ENCODE data around the gene GPR137B. TPM values are rescaled to one million over a fixed set of nuclear protein-coding genes. Genes with fewer than 3 reads are reported as not detected.

The GPR137B gene
- total RNA-seq, 1 donor from 2014 or later, result 6.3 TPM

DNA sequence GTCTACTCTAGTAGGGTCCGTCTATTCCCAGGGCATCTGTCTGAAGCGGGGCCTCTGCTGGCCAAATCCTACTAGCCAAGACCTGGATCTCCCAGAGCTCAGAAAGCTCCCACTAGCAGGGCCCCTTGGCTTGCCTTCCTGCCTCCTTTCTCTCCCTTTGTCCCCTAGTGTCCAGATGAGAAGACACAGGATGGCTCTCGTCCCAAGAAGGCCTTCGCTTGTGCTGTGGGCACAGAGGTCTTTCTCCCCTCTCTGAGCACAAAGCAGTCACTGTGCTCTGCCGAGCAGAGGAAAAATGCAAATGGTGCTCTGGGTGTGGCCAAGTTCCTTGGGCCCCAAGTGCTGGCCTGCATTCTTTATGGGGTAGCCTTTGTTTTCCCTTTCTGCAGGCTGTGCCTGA, 13.0 kb upstream of the GPR137B start:
- DNase-seq (ENCODE audit: low read depth) (no peak), FAIRE-seq (no peak)
- Histone ChIP-seq H3K36me3 (ENCODE audit: control insufficient read depth, insufficient read depth, low read length) (no peaks in the 10 kb centered on the region), H3K27me3 (ENCODE audit: control insufficient read depth, insufficient read depth, low read length) (peaks cover 1% of the 10 kb centered on the region), H3K4me3 (ENCODE audit: low read depth, low read length) (no peak overlapping the region)
- TF ChIP-seq, protein P1, sequence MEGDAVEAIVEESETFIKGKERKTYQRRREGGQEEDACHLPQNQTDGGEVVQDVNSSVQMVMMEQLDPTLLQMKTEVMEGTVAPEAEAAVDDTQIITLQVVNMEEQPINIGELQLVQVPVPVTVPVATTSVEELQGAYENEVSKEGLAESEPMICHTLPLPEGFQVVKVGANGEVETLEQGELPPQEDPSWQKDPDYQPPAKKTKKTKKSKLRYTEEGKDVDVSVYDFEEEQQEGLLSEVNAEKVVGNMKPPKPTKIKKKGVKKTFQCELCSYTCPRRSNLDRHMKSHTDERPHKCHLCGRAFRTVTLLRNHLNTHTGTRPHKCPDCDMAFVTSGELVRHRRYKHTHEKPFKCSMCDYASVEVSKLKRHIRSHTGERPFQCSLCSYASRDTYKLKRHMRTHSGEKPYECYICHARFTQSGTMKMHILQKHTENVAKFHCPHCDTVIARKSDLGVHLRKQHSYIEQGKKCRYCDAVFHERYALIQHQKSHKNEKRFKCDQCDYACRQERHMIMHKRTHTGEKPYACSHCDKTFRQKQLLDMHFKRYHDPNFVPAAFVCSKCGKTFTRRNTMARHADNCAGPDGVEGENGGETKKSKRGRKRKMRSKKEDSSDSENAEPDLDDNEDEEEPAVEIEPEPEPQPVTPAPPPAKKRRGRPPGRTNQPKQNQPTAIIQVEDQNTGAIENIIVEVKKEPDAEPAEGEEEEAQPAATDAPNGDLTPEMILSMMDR (IDR thresholded peaks at IDR 0.05; ENCODE audit: insufficient read depth, low read length, severe bottlenecking), result no peak

DNA sequence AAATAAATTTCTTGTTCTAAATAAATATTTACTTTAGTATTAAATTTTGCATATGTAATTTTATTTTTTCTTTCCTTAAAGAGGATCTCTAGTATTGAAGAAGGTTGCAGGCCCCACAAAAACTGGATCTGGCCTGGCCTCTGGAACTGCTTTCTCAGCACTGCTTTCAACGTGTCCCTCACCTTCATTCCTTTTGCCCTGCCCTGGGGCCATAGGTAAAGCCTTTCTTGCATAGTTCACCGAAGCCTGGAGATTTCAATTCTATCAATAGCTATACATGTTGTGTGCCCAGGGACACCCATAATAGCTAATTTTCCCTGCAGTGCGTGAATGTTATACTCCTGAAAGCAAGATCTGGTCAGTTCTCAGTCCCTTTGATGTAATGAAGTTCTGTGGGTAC, 12.0 kb upstream of the GPR137B start:
- FAIRE-seq (no peak), DNase-seq (ENCODE audit: low read depth) (no peak)
- Histone ChIP-seq H3K4me3 (ENCODE audit: low read depth, low read length) (no peak overlapping the region), H3K36me3 (ENCODE audit: control insufficient read depth, insufficient read depth, low read length) (no peaks in the 10 kb centered on the region), H3K27me3 (ENCODE audit: control insufficient read depth, insufficient read depth, low read length) (no peaks in the 10 kb centered on the region)
- TF ChIP-seq, protein P1 (IDR thresholded peaks at IDR 0.05; ENCODE audit: insufficient read depth, low read length, severe bottlenecking), result no peak

DNA sequence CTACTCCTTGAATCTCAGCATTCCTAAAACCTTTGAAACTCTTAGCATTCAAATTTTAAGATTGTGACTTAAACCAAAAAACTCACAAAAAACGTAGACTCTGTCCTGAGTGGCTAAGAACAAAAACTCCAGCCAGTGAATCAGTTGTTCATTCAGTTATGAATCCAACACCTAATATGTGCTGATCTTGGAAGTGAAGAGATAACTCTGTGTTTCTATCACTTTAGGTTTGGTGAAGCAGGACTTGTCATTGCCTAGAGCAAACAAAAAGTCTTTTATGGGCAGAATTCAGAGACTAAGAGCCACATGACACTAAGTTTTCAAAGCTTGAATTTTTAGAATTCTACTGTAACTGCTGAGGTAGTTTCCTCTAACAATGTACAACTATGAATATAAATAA, 10.4 kb upstream of the GPR137B start:
- TF ChIP-seq, protein P1 (IDR thresholded peaks at IDR 0.05; ENCODE audit: insufficient read depth, low read length, severe bottlenecking), result no peak
- FAIRE-seq, result no peak
- Histone ChIP-seq H3K36me3 (ENCODE audit: control insufficient read depth, insufficient read depth, low read length) (no peaks in the 10 kb centered on the region), H3K27me3 (ENCODE audit: control insufficient read depth, insufficient read depth, low read length) (no peaks in the 10 kb centered on the region), H3K4me3 (ENCODE audit: low read depth, low read length) (no peak overlapping the region)
- DNase-seq (ENCODE audit: low read depth), result no peak

DNA sequence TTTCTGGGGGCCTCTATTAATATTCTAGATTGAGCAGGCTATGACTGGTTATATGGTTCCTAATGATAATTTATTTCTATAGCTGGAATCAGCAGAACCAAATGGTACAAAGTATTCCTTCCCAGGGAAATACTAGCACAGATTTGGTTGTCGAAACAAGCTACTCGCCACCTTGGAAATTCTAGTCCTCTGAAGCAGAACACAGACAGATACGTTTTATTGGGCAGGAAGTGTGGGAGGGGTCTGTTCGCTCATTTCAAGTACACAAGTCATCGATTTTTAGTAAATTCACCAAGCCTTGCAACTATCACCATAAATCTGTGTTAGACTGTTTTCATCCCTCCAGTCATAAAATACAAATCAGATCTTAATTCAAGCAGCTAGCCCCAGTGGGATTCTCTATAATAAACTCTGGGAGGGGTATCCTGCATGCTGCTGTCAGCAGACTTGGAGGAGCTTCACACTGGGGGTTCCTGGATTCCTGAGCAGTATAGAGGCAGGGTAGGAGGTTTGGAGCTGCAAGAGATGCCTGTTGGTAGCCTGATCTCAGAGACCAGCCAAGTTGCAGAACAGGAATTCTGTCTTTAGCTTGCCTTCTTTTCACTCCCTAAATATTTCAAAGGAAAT, 9.8 kb upstream of the GPR137B start:
- H3K27me3 ChIP-seq (ENCODE audit: control insufficient read depth, insufficient read depth, low read length), result no peaks in the 10 kb centered on the region
- no peak overlapping the region for H3K4me3 ChIP-seq (ENCODE audit: low read depth, low read length)
- TF ChIP-seq, protein P1 (IDR thresholded peaks at IDR 0.05; ENCODE audit: insufficient read depth, low read length, severe bottlenecking), result no peak
- no peaks in the 10 kb centered on the region for H3K36me3 ChIP-seq (ENCODE audit: control insufficient read depth, insufficient read depth, low read length)
- DNase-seq (ENCODE audit: low read depth) (no peak), FAIRE-seq (no peak)

DNA sequence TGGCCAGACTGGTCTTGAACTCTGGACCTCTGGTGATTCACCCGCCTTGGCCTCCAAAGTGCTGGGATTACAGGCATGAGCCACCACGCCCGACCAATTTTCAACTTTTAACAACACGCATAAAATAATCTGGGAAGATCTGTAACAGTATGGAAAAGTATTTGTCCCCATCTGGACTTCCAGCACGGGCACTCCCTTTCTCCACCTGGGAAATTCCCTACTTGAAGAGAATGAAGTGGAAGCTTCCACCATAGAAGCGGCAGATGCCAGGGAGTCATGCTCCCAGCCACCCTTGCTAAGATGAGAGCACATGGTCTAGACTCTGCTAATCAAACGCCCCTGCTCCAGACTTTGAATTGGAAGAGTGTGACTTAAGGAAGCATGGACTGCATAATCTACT, 9.0 kb upstream of the GPR137B start:
- Histone ChIP-seq H3K4me3 (ENCODE audit: low read depth, low read length) (no peak overlapping the region), H3K36me3 (ENCODE audit: control insufficient read depth, insufficient read depth, low read length) (no peaks in the 10 kb centered on the region), H3K27me3 (ENCODE audit: control insufficient read depth, insufficient read depth, low read length) (no peaks in the 10 kb centered on the region)
- peak; percentile 5 for DNase-seq (ENCODE audit: low read depth)
- TF ChIP-seq, protein P1 (IDR thresholded peaks at IDR 0.05; ENCODE audit: insufficient read depth, low read length, severe bottlenecking), result no peak
- no peak for FAIRE-seq

DNA sequence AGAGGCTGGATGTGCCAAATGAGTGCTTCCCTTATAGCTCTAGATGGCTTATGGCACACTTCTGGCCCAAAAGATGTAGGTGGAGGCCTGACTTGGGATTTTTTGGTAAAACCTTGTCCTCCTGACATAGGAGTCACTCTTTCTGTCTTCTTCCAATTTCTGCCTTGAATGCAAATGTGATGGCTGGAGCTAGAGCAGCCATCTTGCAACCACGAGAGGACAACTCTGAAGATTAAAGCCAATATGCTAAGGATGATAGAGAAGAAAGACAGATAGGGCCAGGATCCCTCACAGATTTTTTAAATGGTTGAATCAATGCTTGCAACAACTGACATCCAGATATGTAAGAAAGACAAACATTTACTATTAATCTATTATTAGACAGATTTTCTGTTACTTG, 8.5 kb upstream of the GPR137B start:
- H3K27me3 ChIP-seq (ENCODE audit: control insufficient read depth, insufficient read depth, low read length), result no peaks in the 10 kb centered on the region
- H3K4me3 ChIP-seq (ENCODE audit: low read depth, low read length), result no peak overlapping the region
- H3K36me3 ChIP-seq (ENCODE audit: control insufficient read depth, insufficient read depth, low read length), result no peaks in the 10 kb centered on the region
- DNase-seq (ENCODE audit: low read depth) (no peak), FAIRE-seq (no peak)
- TF ChIP-seq, protein P1 (IDR thresholded peaks at IDR 0.05; ENCODE audit: insufficient read depth, low read length, severe bottlenecking), result no peak
